Stimulated activated naive CD8-positive, alpha-beta T cell treated with anti-CD3 and anti-CD28 coated beads, Interleukin-15, amount 100 ng/mL, for 72 hours (primary cell): ENCODE results near the gene RAMP1.
A peak's percentile ranks its signal among the peaks of the same experiment; 100 is the strongest.

Experiments
- ATAC-seq: fragments of 150-1000 bp; cut with Tn5 transposase; 2 replicates; pipeline ENCODE4 v1.10.0; 2021; ENCODE audit warnings: mild to moderate bottlenecking, moderate library complexity
- DNase-seq, 2 donors: peaks; one replicate each; pipeline ENCODE4 v3.0.0; 2021 to 2022
- H3K27ac Mint-ChIP-seq, 2 donors: one replicate each; pipeline ENCODE4 v1.8.0; 2022; ENCODE audit warnings: mild to moderate bottlenecking in 2 of 2, mixed read lengths in 2 of 2, moderate library complexity in 2 of 2
- H3K27me3 Mint-ChIP-seq: one replicate; pipeline ENCODE4 v1.8.0; 2022; ENCODE audit warnings: mixed read lengths
- H3K4me1 Mint-ChIP-seq: one replicate; pipeline ENCODE4 v1.8.0; 2022; ENCODE audit warnings: mild to moderate bottlenecking, mixed read lengths
- H3K4me3 Mint-ChIP-seq, 2 donors: one replicate each; pipeline ENCODE4 v1.8.0; 2022; ENCODE audit warnings: mild to moderate bottlenecking in 2 of 2, mixed read lengths in 2 of 2, moderate library complexity in 1 of 2
- H3K9me3 Mint-ChIP-seq, 2 donors: one replicate each; pipeline ENCODE4 v1.8.0; 2022; ENCODE audit warnings: mixed read lengths in 2 of 2

The RAMP1 gene

GRCh38 chr2:237879058-237879430 is 19.6 kb downstream of the RAMP1 start:
- H3K4me3 Mint-ChIP-seq = no peak overlapping the region
- DNase-seq = no peak
- H3K4me1 Mint-ChIP-seq = peaks cover 2% of the 10 kb centered on the region
- no peak for ATAC-seq
- no peaks in the 10 kb centered on the region for H3K9me3 Mint-ChIP-seq
- no peak overlapping the region for H3K27ac Mint-ChIP-seq
- H3K27me3 Mint-ChIP-seq = peaks cover 11% of the 10 kb centered on the region

- Mint-ChIP-seq H3K4me1 (no peaks in the 10 kb centered on the region), H3K27me3 (peaks cover under 1% of the 10 kb centered on the region), H3K27ac (no peak overlapping the region), H3K9me3 (no peaks in the 10 kb centered on the region), H3K4me3 (no peak overlapping the region)
- DNase-seq = no peak
- no peak for ATAC-seq
These were observed 20.7 kb downstream of the RAMP1 start for GRCh38 chr2:237879991-237880560.

- Mint-ChIP-seq H3K4me3 (no peak overlapping the region), H3K4me1 (no peaks in the 10 kb centered on the region), H3K27ac (peak overlapping the region in 1 of 2 donors; percentile 34), H3K27me3 (no peaks in the 10 kb centered on the region), H3K9me3 (no peaks in the 10 kb centered on the region)
- DNase-seq = no peak
- ATAC-seq = no peak
These were observed 23.4 kb downstream of the RAMP1 start for GRCh38 chr2:237882510-237883481.

GRCh38 chr2:237883951-237884446 is 24.6 kb downstream of the RAMP1 start:
- ATAC-seq = no peak
- no peaks in the 10 kb centered on the region for H3K4me1 Mint-ChIP-seq
- DNase-seq = no peak
- no peaks in the 10 kb centered on the region for H3K9me3 Mint-ChIP-seq
- H3K27ac Mint-ChIP-seq = no peak overlapping the region
- H3K4me3 Mint-ChIP-seq = no peak overlapping the region
- no peaks in the 10 kb centered on the region for H3K27me3 Mint-ChIP-seq

GRCh38 chr2:237884681-237885080 is 25.3 kb downstream of the RAMP1 start:
- H3K27ac Mint-ChIP-seq = no peak overlapping the region
- no peaks in the 10 kb centered on the region for H3K27me3 Mint-ChIP-seq
- no peaks in the 10 kb centered on the region for H3K9me3 Mint-ChIP-seq
- no peak for DNase-seq
- no peak for ATAC-seq
- no peak overlapping the region for H3K4me3 Mint-ChIP-seq
- peaks cover 2% of the 10 kb centered on the region for H3K4me1 Mint-ChIP-seq

GRCh38 chr2:237885111-237885930 is 25.9 kb downstream of the RAMP1 start:
- Mint-ChIP-seq H3K27ac (peak overlapping the region in 1 of 2 donors; percentile 48), H3K4me3 (no peak overlapping the region), H3K9me3 (no peaks in the 10 kb centered on the region), H3K4me1 (peaks cover 8% of the 10 kb centered on the region), H3K27me3 (no peaks in the 10 kb centered on the region)
- ATAC-seq = no peak
- DNase-seq = no peak

GRCh38 chr2:237885931-237886684 is 26.7 kb downstream of the RAMP1 start:
- ATAC-seq = peak; percentile 36
- Mint-ChIP-seq H3K4me1 (peaks cover 16% of the 10 kb centered on the region), H3K27ac (peak overlapping the region in 1 of 2 donors; percentile 19), H3K4me3 (no peak overlapping the region), H3K27me3 (no peaks in the 10 kb centered on the region), H3K9me3 (no peaks in the 10 kb centered on the region)
- DNase-seq = no peak

- peaks cover 16% of the 10 kb centered on the region for H3K4me1 Mint-ChIP-seq
These were observed 27.5 kb downstream of the RAMP1 start for GRCh38 chr2:237886685-237887481.

GRCh38 chr2:237888389-237888788 is 29.0 kb downstream of the RAMP1 start:
- Mint-ChIP-seq H3K4me3 (no peak overlapping the region), H3K9me3 (no peaks in the 10 kb centered on the region), H3K27ac (no peak overlapping the region), H3K4me1 (peaks cover 23% of the 10 kb centered on the region), H3K27me3 (no peaks in the 10 kb centered on the region)
- ATAC-seq (no peak), DNase-seq (no peak)

More at GRCh38 chr2:237886685-237887481, 27.5 kb downstream of the RAMP1 start:
- ATAC-seq (no peak), DNase-seq (no peak)
- Mint-ChIP-seq H3K27me3 (no peaks in the 10 kb centered on the region), H3K27ac (no peak overlapping the region), H3K4me3 (no peak overlapping the region), H3K9me3 (no peaks in the 10 kb centered on the region)

GRCh38 chr2:237889016-237889415 is 29.6 kb downstream of the RAMP1 start:
- peaks cover 23% of the 10 kb centered on the region for H3K4me1 Mint-ChIP-seq
- no peaks in the 10 kb centered on the region for H3K9me3 Mint-ChIP-seq
- no peak overlapping the region for H3K27ac Mint-ChIP-seq
- no peak for ATAC-seq
- no peak overlapping the region for H3K4me3 Mint-ChIP-seq
- no peaks in the 10 kb centered on the region for H3K27me3 Mint-ChIP-seq
- no peak for DNase-seq

- no peak overlapping the region for H3K27ac Mint-ChIP-seq
- no peak for DNase-seq
- H3K4me3 Mint-ChIP-seq = no peak overlapping the region
- H3K9me3 Mint-ChIP-seq = no peaks in the 10 kb centered on the region
- H3K27me3 Mint-ChIP-seq = no peaks in the 10 kb centered on the region
- ATAC-seq = no peak
- peaks cover 23% of the 10 kb centered on the region for H3K4me1 Mint-ChIP-seq
These were observed 30.4 kb downstream of the RAMP1 start for GRCh38 chr2:237889811-237890210.

- H3K27me3 Mint-ChIP-seq = no peaks in the 10 kb centered on the region
- no peak for ATAC-seq
- peaks cover 33% of the 10 kb centered on the region for H3K4me1 Mint-ChIP-seq
- DNase-seq = no peak
- H3K4me3 Mint-ChIP-seq = no peak overlapping the region
- no peaks in the 10 kb centered on the region for H3K9me3 Mint-ChIP-seq
- H3K27ac Mint-ChIP-seq = peak overlapping the region in 1 of 2 donors; percentile 40
These were observed 33.1 kb downstream of the RAMP1 start for GRCh38 chr2:237892478-237892877.

- H3K4me1 Mint-ChIP-seq = peaks cover 39% of the 10 kb centered on the region
- H3K27ac Mint-ChIP-seq = peak overlapping the region in 1 of 2 donors; percentile 60
- H3K27me3 Mint-ChIP-seq = no peaks in the 10 kb centered on the region
These were observed 33.7 kb downstream of the RAMP1 start for GRCh38 chr2:237892984-237893595.

GRCh38 chr2:237894396-237894979 is 35.1 kb downstream of the RAMP1 start:
- Mint-ChIP-seq H3K4me1 (peaks cover 53% of the 10 kb centered on the region), H3K9me3 (no peaks in the 10 kb centered on the region), H3K4me3 (no peak overlapping the region), H3K27ac (no peak overlapping the region), H3K27me3 (no peaks in the 10 kb centered on the region)
- DNase-seq (no peak), ATAC-seq (no peak)

More at GRCh38 chr2:237892984-237893595, 33.7 kb downstream of the RAMP1 start:
- H3K4me3 Mint-ChIP-seq = no peak overlapping the region
- DNase-seq = no peak
- H3K9me3 Mint-ChIP-seq = no peaks in the 10 kb centered on the region
- no peak for ATAC-seq
